SK-N-SH (cell line): ENCODE data around the gene C14orf119. TPM values are rescaled to one million over a fixed set of nuclear protein-coding genes. Genes with fewer than 3 reads are reported as not detected.

ENCODE experiments used
- CTCF ChIA-PET: fragments of 300-600, 350-600 bp; formaldehyde crosslinking; extraction: SDS; loops from one replicate; lab custom pipeline; 2021; lab: Yijun Ruan, JAX
- POLR2A ChIA-PET: fragments of 350-600 bp; sonication (Branson Sonifier 250); formaldehyde crosslinking; extraction: SDS; loops from one replicate; lab custom pipeline; 2020; ENCODE audit warnings: antibody characterized with exemption, inconsistent platforms; lab: Yijun Ruan, JAX
- DNase-seq: peaks from one replicate; pipeline ENCODE4 v3.0.0; 2012
- H2AFZ ChIP-seq: fragments of 200-600 bp; sonication (generic); 2 replicates; pipeline ENCODE4 v1.8.1; 2016; ENCODE audit warnings: antibody characterized with exemption, mild to moderate bottlenecking, low read depth
- H3F3A ChIP-seq: fragments of 200-600 bp; sonication (generic); replicated peaks from 2 replicates; pipeline ENCODE3; 2016; ENCODE audit warnings: antibody characterized with exemption, mild to moderate bottlenecking; ENCODE audit not compliant: insufficient read depth
- H3K27ac ChIP-seq, 2 experiments: fragments of 200-500 bp in 1 of 2; fragments of 200-600 bp in 1 of 2; sonication (Bioruptor generic) in 1 of 2; sonication (generic), shearing (Covaris generic) in 1 of 2; 2 replicates each; pipeline versions ENCODE4 v1.5.1 to v1.6.1; 2014 to 2016; ENCODE audit warnings: low read depth in 2 of 2, inconsistent platforms in 1 of 2, low read length in 1 of 2, mild to moderate bottlenecking in 1 of 2, mixed read lengths in 1 of 2
- H3K27me3 ChIP-seq: fragments of 200-600 bp; sonication (generic), shearing (Covaris generic); 2 replicates; pipeline ENCODE4 v1.6.1; 2016; ENCODE audit warnings: mixed run types; ENCODE audit not compliant: insufficient read depth
- H3K36me3 ChIP-seq, 2 experiments: fragments of 200-500 bp in 1 of 2; fragments of 200-600 bp in 1 of 2; sonication (Bioruptor generic) in 1 of 2; sonication (generic) in 1 of 2; replicated peaks in 1 of 2; 2 replicates each; pipeline versions ENCODE3 to v1.5.1; 2014 to 2016; ENCODE audit warnings: low read length in 1 of 2, mild to moderate bottlenecking in 1 of 2; ENCODE audit not compliant: insufficient read depth in 2 of 2, control insufficient read depth in 1 of 2
- H3K4me1 ChIP-seq, 2 experiments: fragments of 200-500 bp in 1 of 2; fragments of 200-600 bp in 1 of 2; sonication (Bioruptor generic) in 1 of 2; sonication (generic), shearing (Covaris generic) in 1 of 2; 2 replicates each; pipeline versions ENCODE4 v1.5.1 to v1.6.1; 2014 to 2016; ENCODE audit warnings: low read depth in 1 of 2, low read length in 1 of 2, mixed run types in 1 of 2; ENCODE audit not compliant: insufficient read depth in 2 of 2, control insufficient read depth in 1 of 2
- H3K4me2 ChIP-seq: fragments of 200-600 bp; sonication (generic), shearing (Covaris generic); 2 replicates; pipeline ENCODE4 v1.6.1; 2017; ENCODE audit warnings: mixed run types
- H3K4me3 ChIP-seq, 2 experiments: fragments of 200-500 bp in 1 of 2; fragments of 200-600 bp in 1 of 2; sonication (Bioruptor generic) in 1 of 2; sonication (generic), shearing (Covaris generic) in 1 of 2; 2 replicates each; pipeline versions ENCODE4 v1.5.1 to v1.8.1; 2014 to 2016; ENCODE audit warnings: low read depth in 2 of 2, inconsistent platforms in 1 of 2, low read length in 1 of 2, mild to moderate bottlenecking in 1 of 2, mixed read lengths in 1 of 2, moderate library complexity in 1 of 2
- H3K79me2 ChIP-seq: fragments of 200-600 bp; sonication (generic); 2 replicates; pipeline ENCODE4 v1.8.1; 2017; ENCODE audit warnings: mild to moderate bottlenecking; ENCODE audit not compliant: insufficient read depth
- H3K9ac ChIP-seq: fragments of 200-600 bp; sonication (generic); 2 replicates; pipeline ENCODE4 v1.6.1; 2017; ENCODE audit warnings: mixed run types
- H3K9me2 ChIP-seq: fragments of 200-600 bp; sonication (generic); 2 replicates; pipeline ENCODE4 v1.6.1; 2017; ENCODE audit warnings: mixed run types
- H3K9me3 ChIP-seq: fragments of 200-600 bp; sonication (generic); 2 replicates; pipeline ENCODE4 v1.6.1; 2017; ENCODE audit warnings: mixed run types, mild to moderate bottlenecking, moderate library complexity
- H4K20me1 ChIP-seq: fragments of 200-600 bp; sonication (generic); 2 replicates; pipeline ENCODE4 v1.6.1; 2017; ENCODE audit warnings: mild to moderate bottlenecking, mixed run types; ENCODE audit not compliant: insufficient read depth
- CHD2 ChIP-seq: fragments of 150-350 bp; IDR thresholded peaks from 2 replicates; pipeline ENCODE4 v1.6.1; 2018; ENCODE audit warnings: low read length; ENCODE audit not compliant: partially characterized antibody
- FOSL2 ChIP-seq: IDR thresholded peaks from 2 replicates; pipeline ENCODE4 v1.4.0; 2012; ENCODE audit warnings: low read depth, mild to moderate bottlenecking, moderate library complexity, borderline replicate concordance
- FOXJ3 ChIP-seq: sonication (generic); formaldehyde crosslinking; IDR thresholded peaks from 2 replicates; pipeline ENCODE4 v1.5.1; 2020; ENCODE audit warnings: mild to moderate bottlenecking, missing genetic modification reagents
- FOXM1 ChIP-seq: IDR thresholded peaks from 2 replicates; pipeline ENCODE4 v1.4.0; 2012; ENCODE audit warnings: low read depth, mild to moderate bottlenecking
- GABPA ChIP-seq: IDR thresholded peaks from 2 replicates; pipeline ENCODE4 v1.4.0; 2012; ENCODE audit warnings: low read depth, mild to moderate bottlenecking
- MEF2A ChIP-seq: IDR thresholded peaks from 2 replicates; pipeline ENCODE4 v1.4.0; 2012; ENCODE audit warnings: low read depth, borderline replicate concordance
- NRF1 ChIP-seq: IDR thresholded peaks from 2 replicates; pipeline ENCODE4 v1.6.1; 2012; ENCODE audit warnings: low read depth, mild to moderate bottlenecking, low read length
- POLR2AphosphoS5 ChIP-seq: IDR thresholded peaks from 2 replicates; pipeline ENCODE4 v1.6.1; 2012; ENCODE audit warnings: low read depth, low read length
- RCOR1 ChIP-seq: fragments of 150-350 bp; IDR thresholded peaks from 2 replicates; pipeline ENCODE4 v1.6.1; 2017; ENCODE audit warnings: antibody characterized with exemption, low read length
- SMC3 ChIP-seq: IDR thresholded peaks from 2 replicates; pipeline ENCODE4 v1.6.1; 2012; ENCODE audit warnings: low read depth, low read length, improper control_type of control experiment
- WGBS: methylation state at CpG from one replicate; pipeline ENCODE4 v1.1.6; 2017; ENCODE audit warnings: low lambda C conversion rate; 5-methylcytosine and 5-hydroxymethylcytosine counted together
- polyA plus RNA-seq, 3 experiments: library from polyadenylated mRNA; depleted of rRNA; stranded (reverse); fragments of >200 nt; gene quantifications; 2 replicates each; pipeline ENCODE4 v1.2.3, GENCODE V29; 2012
- TF ChIP-seq, protein P1 (sequence below): fragments of 200-600 bp; sonication (generic); IDR thresholded peaks from 2 replicates; pipeline ENCODE4 v1.6.1; 2017; ENCODE audit warnings: antibody characterized with exemption, mild to moderate bottlenecking, moderate library complexity
- TF ChIP-seq, protein P2 (sequence below): IDR thresholded peaks from 2 replicates; pipeline ENCODE4 v1.6.1; 2012; ENCODE audit warnings: mild to moderate bottlenecking, low read depth, low read length, moderate library complexity

C14orf119 gene
- polyA plus RNA-seq, 1 of the 3 experiments (the other 2 are of a cell fraction) = 55.2 TPM

DNA sequence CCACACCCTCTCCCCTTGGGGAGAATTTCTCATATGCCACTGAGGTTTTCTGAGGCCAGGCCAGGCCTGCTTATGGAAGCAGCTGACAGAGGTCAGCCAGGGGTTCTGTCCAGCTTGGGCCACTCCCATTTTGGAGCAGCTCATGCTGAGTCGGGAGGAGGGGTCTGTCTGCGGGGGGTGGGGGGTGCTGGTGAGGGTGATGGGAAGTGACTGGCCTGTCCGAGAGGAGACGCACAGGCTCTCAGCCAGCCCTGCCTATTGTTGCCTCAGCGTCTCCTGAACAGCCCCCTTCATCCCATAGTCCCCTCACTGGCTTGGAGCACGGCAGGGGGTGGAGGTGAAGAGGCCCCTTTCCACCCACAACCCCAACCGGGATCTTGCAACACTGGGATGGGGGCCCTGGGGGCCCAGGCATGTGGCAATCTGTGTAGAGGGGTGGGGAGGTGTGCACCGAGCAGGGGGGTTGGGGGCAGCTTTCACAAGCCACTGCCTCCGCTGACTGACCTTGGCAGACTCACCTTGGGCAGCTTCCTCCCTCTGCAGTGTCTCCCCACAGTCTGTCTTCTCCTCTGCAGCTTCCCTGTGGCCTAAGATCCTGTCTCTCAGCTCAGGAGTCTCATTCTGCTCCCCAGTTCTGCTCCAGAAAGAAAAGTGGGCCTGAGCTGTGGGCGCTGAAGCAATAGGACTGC is 18.3 kb downstream of the C14orf119 start:
- Histone ChIP-seq H4K20me1 (no peaks in the 10 kb centered on the region), H3K9me2 (no peaks in the 10 kb centered on the region), H3K36me3 (no peaks in the 10 kb centered on the region), H2AFZ (no peak overlapping the region), H3K4me3 (no peak overlapping the region), H3F3A (peaks cover 3% of the 10 kb centered on the region), H3K27ac (no peak overlapping the region), H3K4me1 (peaks cover 0 to 14% of the 10 kb centered on the region in 2 experiments; a peak in 3 of 4 replicates), H3K9ac (no peak overlapping the region), H3K4me2 (no peak overlapping the region; the same call in 1 of the 2 replicates), H3K79me2 (no peaks in the 10 kb centered on the region), H3K27me3 (peaks cover 11% of the 10 kb centered on the region; the same call in 1 of the 2 replicates), H3K9me3 (no peaks in the 10 kb centered on the region)
- 73% methylated on average over 6 of the region's 10 CpGs for WGBS
- ChIA-PET CTCF (interaction anchor here (1.0 to 19.7 kb wide), 4 partner anchors 13 to 70 kb away, joined by 3 to 495 read pairs (median 4); partner anchors contain the start of genes ACIN1, C14orf119 and SLC7A8), POLR2A (interaction anchor here (1.7 kb wide), 1 partner anchor 19 kb away, joined by 6 read pairs; the partner anchor contains the start of genes ACIN1 and C14orf119)
- DNase-seq = no peak
- TF ChIP-seq FOXM1 (no peak), CHD2 (no peak), POLR2AphosphoS5 (no peak), GABPA (no peak), MEF2A (no peak), NRF1 (no peak), FOSL2 (no peak), RCOR1 (no peak), FOXJ3 (CRISPR knock-in tag) (no peak), SMC3 (no peak)
- TF ChIP-seq, protein P1, sequence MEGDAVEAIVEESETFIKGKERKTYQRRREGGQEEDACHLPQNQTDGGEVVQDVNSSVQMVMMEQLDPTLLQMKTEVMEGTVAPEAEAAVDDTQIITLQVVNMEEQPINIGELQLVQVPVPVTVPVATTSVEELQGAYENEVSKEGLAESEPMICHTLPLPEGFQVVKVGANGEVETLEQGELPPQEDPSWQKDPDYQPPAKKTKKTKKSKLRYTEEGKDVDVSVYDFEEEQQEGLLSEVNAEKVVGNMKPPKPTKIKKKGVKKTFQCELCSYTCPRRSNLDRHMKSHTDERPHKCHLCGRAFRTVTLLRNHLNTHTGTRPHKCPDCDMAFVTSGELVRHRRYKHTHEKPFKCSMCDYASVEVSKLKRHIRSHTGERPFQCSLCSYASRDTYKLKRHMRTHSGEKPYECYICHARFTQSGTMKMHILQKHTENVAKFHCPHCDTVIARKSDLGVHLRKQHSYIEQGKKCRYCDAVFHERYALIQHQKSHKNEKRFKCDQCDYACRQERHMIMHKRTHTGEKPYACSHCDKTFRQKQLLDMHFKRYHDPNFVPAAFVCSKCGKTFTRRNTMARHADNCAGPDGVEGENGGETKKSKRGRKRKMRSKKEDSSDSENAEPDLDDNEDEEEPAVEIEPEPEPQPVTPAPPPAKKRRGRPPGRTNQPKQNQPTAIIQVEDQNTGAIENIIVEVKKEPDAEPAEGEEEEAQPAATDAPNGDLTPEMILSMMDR = no peak
- TF ChIP-seq, protein P2, sequence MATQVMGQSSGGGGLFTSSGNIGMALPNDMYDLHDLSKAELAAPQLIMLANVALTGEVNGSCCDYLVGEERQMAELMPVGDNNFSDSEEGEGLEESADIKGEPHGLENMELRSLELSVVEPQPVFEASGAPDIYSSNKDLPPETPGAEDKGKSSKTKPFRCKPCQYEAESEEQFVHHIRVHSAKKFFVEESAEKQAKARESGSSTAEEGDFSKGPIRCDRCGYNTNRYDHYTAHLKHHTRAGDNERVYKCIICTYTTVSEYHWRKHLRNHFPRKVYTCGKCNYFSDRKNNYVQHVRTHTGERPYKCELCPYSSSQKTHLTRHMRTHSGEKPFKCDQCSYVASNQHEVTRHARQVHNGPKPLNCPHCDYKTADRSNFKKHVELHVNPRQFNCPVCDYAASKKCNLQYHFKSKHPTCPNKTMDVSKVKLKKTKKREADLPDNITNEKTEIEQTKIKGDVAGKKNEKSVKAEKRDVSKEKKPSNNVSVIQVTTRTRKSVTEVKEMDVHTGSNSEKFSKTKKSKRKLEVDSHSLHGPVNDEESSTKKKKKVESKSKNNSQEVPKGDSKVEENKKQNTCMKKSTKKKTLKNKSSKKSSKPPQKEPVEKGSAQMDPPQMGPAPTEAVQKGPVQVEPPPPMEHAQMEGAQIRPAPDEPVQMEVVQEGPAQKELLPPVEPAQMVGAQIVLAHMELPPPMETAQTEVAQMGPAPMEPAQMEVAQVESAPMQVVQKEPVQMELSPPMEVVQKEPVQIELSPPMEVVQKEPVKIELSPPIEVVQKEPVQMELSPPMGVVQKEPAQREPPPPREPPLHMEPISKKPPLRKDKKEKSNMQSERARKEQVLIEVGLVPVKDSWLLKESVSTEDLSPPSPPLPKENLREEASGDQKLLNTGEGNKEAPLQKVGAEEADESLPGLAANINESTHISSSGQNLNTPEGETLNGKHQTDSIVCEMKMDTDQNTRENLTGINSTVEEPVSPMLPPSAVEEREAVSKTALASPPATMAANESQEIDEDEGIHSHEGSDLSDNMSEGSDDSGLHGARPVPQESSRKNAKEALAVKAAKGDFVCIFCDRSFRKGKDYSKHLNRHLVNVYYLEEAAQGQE = no peak
- TF ChIP-seq, all 33 proteins: peak for 0
